Esophagus squamous epithelium (tissue), 5 donors: Measurements from ENCODE around the gene ATP5F1B. TPM values are rescaled to one million over a fixed set of nuclear protein-coding genes. Genes with fewer than 3 reads are reported as not detected.
A peak's percentile ranks its signal among the peaks of the same experiment; 100 is the strongest.

Source experiments
- DNase-seq: peaks from one replicate; lab custom pipeline; 2025; lab: John Stamatoyannopoulos, UW
- H3K27ac ChIP-seq, 4 donors: fragments of 200-600 bp; sonication (generic); one replicate each; pipeline ENCODE4 v1.5.1; 2016 to 2019; ENCODE audit warnings: mild to moderate bottlenecking in 1 of 4
- H3K27me3 ChIP-seq, 4 donors: fragments of 200-600 bp; sonication (generic); 1 replicate in 3 of 4; 2 replicates in 1 of 4; pipeline versions ENCODE4 v1.5.1 to v1.6.0; 2017 to 2021; ENCODE audit warnings: antibody characterized with exemption in 1 of 4
- H3K36me3 ChIP-seq, 3 donors: fragments of 200-600 bp; sonication (generic); one replicate each; pipeline ENCODE4 v1.5.1; 2016 to 2019
- H3K4me1 ChIP-seq, 3 donors: fragments of 200-600 bp; sonication (generic); one replicate each; pipeline ENCODE4 v1.5.1; 2017 to 2019
- H3K4me3 ChIP-seq, 4 donors: fragments of 200-600 bp; sonication (generic); 1 replicate in 3 of 4; 2 replicates in 1 of 4; pipeline ENCODE4 v1.5.1; 2016 to 2019; ENCODE audit warnings: mild to moderate bottlenecking in 2 of 4, moderate library complexity in 1 of 4
- H3K9me3 ChIP-seq, 3 donors: fragments of 200-600 bp; sonication (generic); one replicate each; pipeline ENCODE4 v1.5.1; 2016 to 2019
- CTCF ChIP-seq, 6 experiments: fragments of 450-650 bp in 4 of 6; fragments of 200-600 bp in 2 of 6; sonication (generic) in 2 of 6; IDR thresholded peaks; one replicate each; pipeline ENCODE4 v1.5.1; 2016 to 2019; ENCODE audit warnings: antibody characterized with exemption in 6 of 6, mild to moderate bottlenecking in 4 of 6, moderate library complexity in 4 of 6
- POLR2A ChIP-seq, 4 donors: fragments of 450-650 bp; IDR thresholded peaks; one replicate each; pipeline ENCODE4 v1.6.1; 2017; ENCODE audit warnings: antibody characterized with exemption in 4 of 4, mild to moderate bottlenecking in 4 of 4, moderate library complexity in 3 of 4
- WGBS, 2 donors: methylation state at CpG; one replicate each; pipeline ENCODE4 v1.1.5; 2018; 5-methylcytosine and 5-hydroxymethylcytosine counted together
- intact Hi-C: fragments of 100-400 bp; cut with DNase I; formaldehyde crosslinking; loops from one replicate; pipeline ENCODE4 v1.15.0; 2022
- total RNA-seq, 4 donors: library from RNA; depleted of rRNA; stranded (reverse); fragments of >200 nt; gene quantifications; one replicate each; pipeline ENCODE4 v1.1.0, GENCODE V29; 2016
- donor health status: DM: yes; HTN: yes; CAD: no.

The ATP5F1B gene
- total RNA-seq, 4 donors from 2014 or later: 337 to 726 (median 526) TPM

DNA sequence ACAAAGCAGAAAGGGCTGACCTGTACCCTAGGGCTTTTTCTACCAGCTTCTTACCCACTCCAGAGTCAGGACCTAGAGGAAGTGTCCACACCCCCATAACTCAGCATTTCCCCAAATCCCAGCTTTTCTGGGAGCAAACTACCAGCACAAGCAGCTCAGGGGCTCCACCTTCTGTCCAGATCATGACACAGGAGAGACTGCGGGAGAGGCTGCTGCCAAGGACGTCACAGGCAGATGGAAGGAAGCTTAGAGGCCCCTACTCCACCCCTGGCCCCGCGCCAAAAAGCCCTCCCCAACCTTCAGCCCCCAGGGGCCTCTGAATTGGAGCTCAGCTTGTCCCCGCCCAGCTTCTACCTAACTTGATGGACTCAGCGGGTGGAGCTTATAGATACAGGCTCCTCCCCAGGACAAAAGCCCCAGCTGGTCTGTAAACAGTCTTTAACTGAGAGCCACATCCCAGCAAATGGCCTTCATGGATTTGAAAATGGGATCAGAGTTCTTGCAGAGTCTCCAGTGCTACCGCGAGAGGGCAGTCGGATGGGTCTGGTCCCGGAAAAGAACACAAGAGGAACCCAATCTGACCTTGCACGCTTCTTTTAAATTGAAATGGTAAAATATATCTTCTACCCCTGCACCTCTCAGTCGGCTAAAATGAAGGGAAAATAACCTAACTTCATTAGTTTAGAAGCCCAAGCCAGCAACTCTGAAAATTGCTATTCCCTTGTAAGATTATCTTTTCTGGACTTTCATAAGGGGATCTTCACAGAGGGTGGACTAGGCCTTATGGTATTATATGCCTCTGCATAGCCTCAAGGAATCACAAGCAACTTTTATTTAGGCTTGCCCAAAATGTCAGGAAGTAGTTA lies 8.9 kb downstream of the ATP5F1B start:
- 5% methylated on average over 8 to 11 of the region's 12 CpGs for WGBS, 2 donors
- intact Hi-C loops: loop anchor here (5.0 kb wide), 1 partner anchor 50 kb away; the partner anchor contains the start of gene PTGES3

DNA sequence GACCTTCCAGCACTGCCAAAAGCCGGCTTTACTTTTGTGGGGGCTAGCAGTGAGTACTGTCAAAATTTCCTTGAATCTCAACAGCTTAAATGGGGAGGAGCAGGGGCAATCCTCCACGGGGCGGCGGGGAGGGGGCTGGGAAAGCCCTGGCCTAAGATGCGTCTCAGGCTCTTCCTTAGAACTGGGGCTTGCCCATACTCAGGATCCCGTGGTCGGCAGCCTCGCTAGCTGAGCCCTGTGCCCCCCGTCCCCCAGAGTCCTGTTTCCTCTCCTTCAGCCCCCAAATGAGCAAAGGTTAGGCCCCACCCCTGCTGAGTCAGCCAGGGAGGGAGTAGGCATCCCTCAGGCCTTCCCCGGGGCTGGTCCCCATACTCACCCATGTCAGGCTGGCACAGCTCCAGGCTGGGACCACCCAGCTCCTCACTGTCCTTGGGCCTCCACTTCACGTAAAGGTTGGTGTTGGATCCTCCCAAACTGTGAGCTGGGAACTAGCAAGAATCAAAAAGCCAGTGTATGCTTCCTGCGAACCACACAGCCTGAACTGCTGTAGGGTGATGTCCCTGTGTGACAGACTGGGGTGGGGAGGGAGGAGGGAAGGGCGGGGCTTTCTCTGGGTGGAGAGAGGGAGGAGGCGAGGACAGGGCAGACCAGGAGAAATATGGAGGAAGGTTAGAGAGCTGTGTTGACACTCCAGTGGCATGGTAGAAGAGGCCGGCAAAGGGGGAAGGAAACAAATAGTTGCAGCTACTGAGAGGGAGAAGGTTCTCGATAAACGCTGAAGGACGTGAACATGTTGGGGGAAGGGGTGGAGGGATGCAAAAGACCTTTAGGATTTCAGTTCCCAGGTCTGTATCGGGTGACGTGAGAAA lies 9.7 kb downstream of the ATP5F1B start:
- WGBS, 2 donors: 0% methylated on average over 11 to 15 of the region's 20 CpGs
- DNase-seq: no peak
- H3K4me1 ChIP-seq: peaks cover 41 to 87% (median 44%) of the 10 kb centered on the region in 3 donors
- intact Hi-C loops: loop anchor here (5.0 kb wide), 1 partner anchor 51 kb away; the partner anchor contains the start of gene PTGES3
- H3K36me3 ChIP-seq: peaks cover 26 to 37% (median 35%) of the 10 kb centered on the region in 3 donors
- H3K9me3 ChIP-seq: no peaks in the 10 kb centered on the region
- H3K27me3 ChIP-seq: no peaks in the 10 kb centered on the region
- TF ChIP-seq CTCF (IDR thresholded peaks at IDR 0.05): no peak
- peak in 3 of 4 donors; percentile 47 to 82 (median 59) for TF ChIP-seq POLR2A (IDR thresholded peaks at IDR 0.05)
- peak overlapping the region; percentile 59 to 95 (median 89) for H3K4me3 ChIP-seq
- peak overlapping the region; percentile 97 to 99 (median 98) for H3K27ac ChIP-seq

More for the DNA sequence above, 8.9 kb downstream of the ATP5F1B start:
- Histone ChIP-seq H3K27me3 (no peaks in the 10 kb centered on the region), H3K27ac (peak overlapping the region; percentile 97 to 99 (median 98)), H3K4me3 (peak overlapping the region; percentile 59 to 95 (median 89)), H3K36me3 (peaks cover 28 to 46% (median 44%) of the 10 kb centered on the region in 3 donors), H3K4me1 (peaks cover 37 to 87% (median 41%) of the 10 kb centered on the region in 3 donors), H3K9me3 (no peaks in the 10 kb centered on the region)
- peak; percentile 32 to 61 (median 46) for TF ChIP-seq CTCF (IDR thresholded peaks at IDR 0.05)
- TF ChIP-seq POLR2A (IDR thresholded peaks at IDR 0.05): no peak
- peak; percentile 77 for DNase-seq

DNA sequence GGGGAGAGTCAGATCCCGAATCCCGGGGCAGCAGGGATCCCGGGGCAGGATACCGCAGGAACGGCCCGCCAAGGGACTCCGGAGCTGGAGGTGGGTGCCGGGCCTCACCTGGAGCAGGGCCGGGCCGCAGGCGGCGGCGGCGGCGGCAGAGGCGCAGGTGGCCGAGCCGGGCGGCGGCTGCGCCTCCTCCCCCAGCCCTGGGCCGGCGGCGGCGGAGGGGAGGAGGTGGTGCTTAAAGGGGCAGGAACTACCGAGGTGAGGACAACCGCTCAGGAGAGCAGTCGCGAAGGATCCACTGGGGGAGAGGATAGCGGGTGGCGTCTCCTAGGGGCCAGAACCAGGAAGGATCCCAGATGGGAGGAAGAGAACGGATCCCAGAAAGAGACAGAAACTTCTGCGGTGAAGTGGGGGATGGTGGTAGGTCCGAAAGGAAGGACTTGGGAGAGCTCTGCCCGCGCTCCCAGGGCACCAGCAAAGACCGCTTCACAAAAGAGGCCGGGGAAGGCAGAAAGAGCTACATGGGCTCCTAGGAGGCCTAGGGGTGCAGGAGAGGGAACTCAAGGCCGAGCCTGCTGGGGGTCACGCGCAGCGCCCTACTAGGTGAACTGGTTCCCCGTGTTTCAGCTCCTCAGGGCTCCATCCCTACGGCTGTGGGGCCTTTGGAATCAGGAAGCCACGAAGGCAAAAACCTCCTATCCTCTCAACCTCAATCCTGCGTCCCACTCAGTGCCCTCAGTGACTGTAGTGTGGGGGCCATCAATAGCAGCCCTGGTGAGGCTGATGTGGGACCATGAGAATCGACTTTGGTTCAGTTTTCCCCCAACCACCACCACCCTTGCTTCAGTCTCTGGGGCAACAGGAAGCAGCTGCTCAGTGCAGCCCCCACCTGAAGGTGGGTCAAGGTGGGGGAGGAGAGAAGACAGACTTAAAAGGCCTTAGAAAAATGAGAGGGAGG lies 10.7 kb downstream of the ATP5F1B start:
- H3K4me3 ChIP-seq: peak overlapping the region; percentile 59 to 95 (median 89)
- TF ChIP-seq POLR2A (IDR thresholded peaks at IDR 0.05): peak in 3 of 4 donors; percentile 9 to 70 (median 65)
- peak in 4 of 6 experiments; percentile 32 to 56 (median 45) for TF ChIP-seq CTCF (IDR thresholded peaks at IDR 0.05)
- intact Hi-C loops: loop anchor here (5.0 kb wide), 1 partner anchor 52 kb away; the partner anchor contains the start of gene PTGES3
- peak overlapping the region; percentile 97 to 99 (median 98) for H3K27ac ChIP-seq
- no peaks in the 10 kb centered on the region for H3K9me3 ChIP-seq
- H3K27me3 ChIP-seq: no peaks in the 10 kb centered on the region
- WGBS, 2 donors: 0 to 1% methylated on average over 22 to 45 of the region's 47 CpGs
- no peak for DNase-seq
- peaks cover 19 to 28% (median 28%) of the 10 kb centered on the region in 3 donors for H3K36me3 ChIP-seq
- H3K4me1 ChIP-seq: peaks cover 48 to 87% (median 52%) of the 10 kb centered on the region in 3 donors

DNA sequence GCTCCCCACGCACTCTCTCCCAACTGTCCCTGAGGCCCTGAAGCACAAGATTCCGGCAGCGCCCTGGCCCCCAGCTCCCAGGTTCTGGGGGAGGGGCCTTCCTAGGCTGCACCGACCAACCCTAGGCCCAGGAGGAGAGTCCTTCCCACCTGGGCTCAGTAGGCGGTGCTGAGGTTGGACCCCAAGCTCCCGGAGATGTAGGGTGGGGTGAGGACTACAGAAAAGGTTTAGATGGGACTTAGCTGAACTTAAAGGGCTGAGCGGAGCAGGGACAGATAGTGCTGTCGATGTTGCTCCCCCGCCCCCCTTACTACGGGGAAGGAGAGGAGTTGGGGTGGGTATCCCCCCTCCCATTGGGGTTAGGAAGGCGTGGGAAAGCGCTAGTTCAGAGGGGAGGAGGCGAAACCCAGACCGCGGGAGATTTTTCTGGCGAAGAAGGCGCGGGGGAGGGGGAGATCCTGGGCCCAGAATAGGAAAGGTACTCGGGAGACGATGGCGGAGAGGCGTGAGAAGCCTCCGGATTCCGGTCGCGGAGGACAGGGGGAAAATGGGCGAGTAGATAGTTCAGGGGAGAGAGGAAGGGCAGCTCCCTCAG lies 11.4 kb downstream of the ATP5F1B start:
- Histone ChIP-seq H3K27me3 (no peaks in the 10 kb centered on the region), H3K4me1 (peaks cover 48 to 88% (median 52%) of the 10 kb centered on the region in 3 donors), H3K4me3 (peak overlapping the region; percentile 59 to 95 (median 89)), H3K9me3 (no peaks in the 10 kb centered on the region), H3K27ac (peak overlapping the region; percentile 97 to 99 (median 98)), H3K36me3 (peaks cover 14 to 20% (median 20%) of the 10 kb centered on the region in 3 donors)
- 0 to 1% methylated on average over 21 to 23 of the region's 27 CpGs for WGBS, 2 donors
- TF ChIP-seq POLR2A (IDR thresholded peaks at IDR 0.05) (peak in 2 of 4 donors; percentile 5 to 39), CTCF (IDR thresholded peaks at IDR 0.05) (no peak)
- intact Hi-C loops: no loop called here
- DNase-seq: no peak
